Activated CD4-positive, alpha-beta T cell treated with anti-CD3 and anti-CD28 coated beads, Interleukin-2, amount 50 U/mL, for 48 hours (primary cell): ENCODE results near the gene POU2F2.
A peak's percentile ranks its signal among the peaks of the same experiment; 100 is the strongest.

ENCODE experiments used
- DNase-seq, 2 experiments: peaks; one replicate each; pipeline ENCODE4 v3.0.0-alpha.2; 2020

Gene POU2F2

GRCh38 chr19:42132030-42132628 lies at the start of gene POU2F2:
Gene POU2F2 (minus strand): TSS chr19:42132446. CDS start chr19:42132411, 35 bp downstream.
- DNase-seq, result peak; percentile 85 to 87

GRCh38 chr19:42178791-42179674 lies 46.8 kb upstream of the POU2F2 start:
- DNase-seq, result no peak

- DNase-seq, result no peak
Measured at GRCh38 chr19:42177686-42178019, 45.4 kb upstream of the POU2F2 start.

- peak; percentile 77 to 80 for DNase-seq
Measured at GRCh38 chr19:42176990-42177685, 44.9 kb upstream of the POU2F2 start.

- DNase-seq, result no peak
Measured at GRCh38 chr19:42176649-42176989, 44.4 kb upstream of the POU2F2 start.

- DNase-seq, result peak in 1 of 2 experiments; percentile 29
Measured at GRCh38 chr19:42175952-42176648, 43.9 kb upstream of the POU2F2 start.

GRCh38 chr19:42174958-42175734 lies 42.9 kb upstream of the POU2F2 start:
- DNase-seq, result no peak

- DNase-seq, result no peak
Measured at GRCh38 chr19:42174188-42174587, 41.9 kb upstream of the POU2F2 start.

GRCh38 chr19:42173695-42174094 lies 41.4 kb upstream of the POU2F2 start:
- DNase-seq, result no peak

- DNase-seq, result no peak
Measured at GRCh38 chr19:42172261-42172660, 40.0 kb upstream of the POU2F2 start.

- no peak for DNase-seq
Measured at GRCh38 chr19:42170715-42171114, 38.5 kb upstream of the POU2F2 start.

GRCh38 chr19:42169486-42170413 lies 37.5 kb upstream of the POU2F2 start:
- DNase-seq, result no peak

GRCh38 chr19:42168206-42168605 lies 36.0 kb upstream of the POU2F2 start:
- DNase-seq, result no peak

- DNase-seq, result no peak
Measured at GRCh38 chr19:42166316-42166715, 34.1 kb upstream of the POU2F2 start.

GRCh38 chr19:42165146-42165545 lies 32.9 kb upstream of the POU2F2 start:
- DNase-seq, result no peak

- DNase-seq, result no peak
Measured at GRCh38 chr19:42161616-42162263, 29.5 kb upstream of the POU2F2 start.

- no peak for DNase-seq
Measured at GRCh38 chr19:42159942-42160341, 27.7 kb upstream of the POU2F2 start.

GRCh38 chr19:42158926-42159325 lies 26.7 kb upstream of the POU2F2 start:
- DNase-seq, result no peak

- no peak for DNase-seq
Measured at GRCh38 chr19:42156571-42156970, 24.3 kb upstream of the POU2F2 start.

- DNase-seq, result no peak
Measured at GRCh38 chr19:42155796-42156195, 23.6 kb upstream of the POU2F2 start.
